NCI-H2107 (cell line): ENCODE data around the gene RGS7BP.

ENCODE experiments used
- DNase-seq: peaks from one replicate; lab custom pipeline; 2025; lab: John Stamatoyannopoulos, UW

RGS7BP gene

DNA sequence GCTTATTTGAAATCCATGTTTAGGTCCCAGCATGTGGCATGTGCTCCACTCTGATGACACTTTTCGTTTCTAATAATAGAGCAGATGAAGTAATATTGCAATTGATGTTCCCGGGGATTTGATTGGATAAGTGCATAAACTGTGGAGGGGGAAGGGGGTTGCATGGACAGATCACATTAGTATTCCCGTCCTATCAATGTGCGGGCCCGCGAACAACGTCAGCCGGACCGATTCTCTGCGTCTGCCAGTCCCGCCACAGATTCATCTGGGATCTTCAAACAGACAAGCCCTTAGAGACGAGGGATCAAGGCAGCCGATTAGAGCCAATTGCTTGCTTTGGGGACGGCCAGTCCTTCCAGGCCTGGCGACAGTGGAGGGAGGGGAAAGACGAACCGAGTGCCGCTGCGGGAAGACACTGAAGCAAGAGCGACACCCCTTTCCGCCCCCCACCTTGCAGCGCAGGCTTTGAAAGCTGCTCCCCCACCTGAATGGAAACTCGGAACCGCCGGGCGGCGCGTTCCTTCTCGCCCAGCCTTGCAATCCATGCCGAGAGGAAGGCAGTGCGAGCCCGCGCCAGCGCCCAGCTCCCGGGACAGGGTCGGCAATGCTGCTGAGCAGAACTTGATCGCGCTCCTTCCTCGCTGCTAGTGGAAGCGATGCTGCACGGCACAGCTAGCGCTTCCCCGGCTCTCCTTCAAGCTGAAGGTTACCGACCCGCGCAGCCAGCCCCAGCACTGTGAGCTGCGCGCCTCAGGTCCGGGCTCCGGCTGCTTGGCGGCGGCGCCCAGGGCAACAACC, at the start of gene RGS7BP:
TSS of gene RGS7BP (plus strand) at position 247 of the 798 bp plus-strand sequence. CDS start 610 bp downstream, outside the sequence.
- DNase-seq = no peak

DNA sequence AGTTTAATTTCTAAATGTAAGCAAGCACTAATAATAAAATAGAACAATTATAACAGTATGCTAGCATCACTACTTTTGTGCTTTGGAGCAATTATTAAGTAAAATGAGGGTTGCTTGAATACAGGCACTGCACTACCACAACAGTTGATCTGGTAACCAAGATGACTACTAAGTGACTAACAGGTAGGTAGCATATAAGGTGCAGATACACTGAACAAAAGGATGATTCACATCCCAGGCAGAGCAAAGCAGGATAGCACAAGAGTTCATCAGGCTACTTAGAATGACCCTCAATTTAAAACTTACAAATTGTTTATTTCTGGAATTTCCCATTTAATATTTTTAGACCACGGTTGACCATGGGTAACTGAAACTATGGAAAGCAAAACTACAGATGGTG, 48.0 kb upstream of the RGS7BP start:
- DNase-seq = no peak

DNA sequence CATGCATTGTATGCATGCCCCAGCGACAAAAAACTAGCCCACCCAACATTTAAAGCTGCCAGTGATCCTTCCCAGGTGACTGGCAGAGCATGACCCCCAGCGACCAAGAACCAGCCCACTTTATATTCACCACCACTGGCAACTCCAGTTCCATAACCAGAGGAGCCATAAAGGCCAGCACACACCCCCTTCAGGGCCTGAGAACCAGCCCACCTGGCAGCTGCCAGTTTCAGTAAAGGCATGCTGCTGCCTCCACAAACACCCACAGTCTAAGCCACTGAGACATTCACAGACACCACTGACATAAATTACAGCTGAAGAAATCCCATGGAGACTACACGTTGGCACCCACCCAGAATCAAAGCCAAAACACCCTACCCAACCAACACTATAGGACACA, 46.9 kb upstream of the RGS7BP start:
- DNase-seq = no peak

DNA sequence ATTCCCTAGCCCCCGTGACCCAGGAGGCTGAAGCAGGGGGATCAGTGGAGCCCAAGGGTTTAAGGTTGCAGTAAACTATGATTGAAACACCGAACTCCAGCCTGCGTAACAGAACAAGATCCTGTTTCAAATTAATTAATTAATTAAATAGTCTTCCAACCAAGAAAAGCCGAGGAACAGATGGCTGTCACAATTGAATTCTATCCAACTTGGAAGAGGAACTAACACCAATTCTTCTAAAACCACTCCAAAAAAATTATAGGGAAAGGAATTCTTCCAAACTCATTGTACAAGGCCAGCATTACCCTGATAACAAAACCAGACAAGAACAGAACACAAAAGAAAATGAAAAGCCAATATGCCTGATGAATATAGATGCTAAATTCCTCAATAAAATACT, 43.4 kb upstream of the RGS7BP start:
- no peak for DNase-seq

DNA sequence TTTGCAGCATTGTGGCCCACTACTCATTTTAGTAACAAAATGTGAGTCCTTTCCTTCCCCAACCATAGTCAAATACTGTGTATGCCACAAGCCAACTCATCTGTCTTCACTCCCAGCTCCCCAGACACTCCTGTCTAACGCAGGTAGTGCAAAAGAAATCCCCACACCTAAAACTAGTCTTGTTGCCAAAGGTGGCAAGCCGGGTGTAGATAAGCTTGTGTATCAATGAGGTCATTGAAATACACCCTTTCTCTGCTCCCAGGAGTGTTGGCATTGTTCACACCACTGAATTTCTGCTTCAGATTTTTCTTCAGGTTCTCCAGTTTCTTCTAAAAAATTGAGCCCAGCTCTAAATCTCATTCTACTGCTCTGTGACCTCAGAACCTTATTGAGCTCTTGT, 19.7 kb upstream of the RGS7BP start:
- DNase-seq = no peak

DNA sequence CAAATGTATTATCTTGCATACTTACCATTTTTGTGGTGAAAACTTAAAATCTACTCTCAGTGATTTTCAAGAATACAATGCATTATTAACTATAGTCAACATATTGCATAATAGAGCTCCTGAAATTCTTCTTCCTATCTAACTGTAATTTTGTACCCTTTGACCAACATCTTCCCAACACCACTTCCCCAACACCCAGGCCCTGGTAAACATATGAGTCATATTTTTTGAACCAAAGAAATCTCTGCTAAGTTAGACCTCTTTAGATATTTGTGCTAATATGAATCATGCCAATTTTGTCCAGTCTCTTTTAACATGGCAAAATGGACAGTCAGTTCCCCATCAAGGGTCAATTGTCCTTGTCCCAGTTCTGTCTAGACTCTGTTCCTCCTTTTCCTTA, 18.5 kb upstream of the RGS7BP start:
- no peak for DNase-seq

DNA sequence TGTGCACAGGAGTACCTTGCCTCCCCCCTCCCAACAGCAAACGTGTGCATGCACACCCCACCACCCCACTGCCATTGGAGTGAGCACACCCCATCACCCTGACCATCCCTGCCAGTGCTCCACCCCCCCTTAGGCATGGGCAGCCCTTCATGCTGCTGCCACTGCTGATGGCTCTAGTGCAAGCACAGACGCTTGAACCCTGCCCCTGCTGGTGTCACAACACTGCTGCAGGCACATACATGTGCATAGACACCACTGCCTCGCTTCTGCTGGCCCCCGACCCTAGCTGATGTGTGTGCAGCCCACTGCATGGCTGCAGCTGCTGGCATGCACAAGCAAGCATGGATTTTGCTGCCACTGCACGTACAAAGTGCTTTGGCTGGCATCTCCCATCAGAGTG, 16.0 kb upstream of the RGS7BP start:
- DNase-seq = no peak

DNA sequence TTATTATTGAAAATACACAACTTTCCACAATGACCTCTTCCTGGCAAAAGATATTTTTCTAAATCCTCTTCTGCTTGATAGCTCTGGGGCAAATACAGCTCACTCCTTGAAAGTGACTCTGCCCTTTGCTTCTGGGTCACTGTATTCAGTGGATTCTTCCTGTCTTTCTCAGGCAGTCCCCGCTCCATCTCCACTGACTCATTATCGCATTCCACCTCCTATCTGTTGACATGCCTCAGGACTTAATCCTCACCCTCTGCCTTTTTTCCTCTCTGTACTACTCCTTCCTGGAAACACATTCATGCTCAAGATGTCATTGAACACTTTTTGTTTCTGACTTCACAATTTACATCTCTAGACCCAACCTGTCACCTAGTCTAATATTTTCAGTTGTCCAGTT, 8.4 kb upstream of the RGS7BP start:
- no peak for DNase-seq

DNA sequence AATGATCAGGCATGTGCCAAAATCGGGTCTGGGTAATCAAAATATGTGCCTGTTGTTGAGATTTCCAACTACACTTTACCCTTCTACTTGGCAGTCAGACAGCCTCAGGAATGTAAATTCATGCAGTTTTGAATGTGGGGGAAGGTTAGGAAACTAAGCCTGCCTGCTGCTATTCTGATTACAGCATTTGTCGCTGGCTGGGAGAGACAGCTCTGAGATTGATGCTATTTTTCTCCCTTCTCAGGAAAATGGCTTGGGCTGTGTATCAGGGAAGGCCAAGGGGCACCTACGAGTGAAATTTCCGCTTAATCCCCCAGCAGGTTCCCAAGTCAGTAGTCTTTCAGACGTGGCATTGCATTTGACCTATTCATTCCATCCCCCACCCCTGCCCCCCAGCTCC, 3.6 kb upstream of the RGS7BP start:
- no peak for DNase-seq

DNA sequence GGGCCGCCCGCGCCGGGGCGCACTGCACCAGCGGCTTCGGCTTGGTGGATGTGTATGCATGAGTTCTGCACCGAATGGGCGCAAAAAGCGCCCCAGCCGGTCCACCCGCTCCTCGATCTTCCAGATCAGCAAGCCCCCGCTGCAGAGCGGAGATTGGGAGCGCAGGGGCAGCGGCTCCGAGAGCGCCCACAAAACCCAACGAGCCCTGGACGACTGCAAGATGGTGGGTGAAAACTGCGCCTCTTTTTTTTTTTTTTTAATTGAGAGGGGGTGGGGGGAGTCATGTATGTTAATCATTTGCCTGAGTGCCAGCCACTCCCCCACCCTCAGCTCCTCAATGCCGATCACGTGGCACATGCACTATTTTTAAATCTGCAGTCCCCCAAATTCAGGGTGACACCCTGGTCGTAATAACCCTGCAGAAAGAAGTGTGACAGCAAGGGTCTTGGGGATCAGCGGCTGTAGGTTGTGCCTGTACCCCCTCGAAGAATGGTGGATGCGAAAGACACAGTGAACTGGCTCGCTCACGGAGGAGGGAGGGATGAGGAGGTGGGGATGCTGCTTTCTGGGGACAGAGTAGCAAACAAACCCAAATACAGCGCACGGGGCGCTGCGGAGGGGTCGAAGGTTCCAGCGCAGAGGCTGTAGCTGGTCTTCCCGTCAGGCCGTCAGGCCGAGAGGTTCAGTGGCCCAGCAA, 900 bp downstream of the RGS7BP start:
- no peak for DNase-seq

DNA sequence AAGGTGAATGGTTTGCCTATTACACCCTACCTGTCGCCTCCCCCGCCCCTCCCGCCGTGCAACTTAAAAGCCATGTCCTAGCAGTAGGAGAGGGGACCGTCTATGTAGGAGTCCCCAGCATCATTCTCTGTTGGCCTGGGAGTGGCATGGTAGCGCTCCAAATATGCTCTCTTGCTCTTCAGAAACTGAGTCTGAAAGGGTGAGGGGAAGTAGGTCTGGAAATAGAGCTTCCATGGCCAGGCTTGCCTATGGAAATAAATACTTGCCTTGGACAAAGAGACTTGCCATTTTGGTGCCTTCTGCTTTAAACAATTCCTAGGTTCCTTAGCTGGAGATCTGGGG, 1.4 kb downstream of the RGS7BP start:
- no peak for DNase-seq

DNA sequence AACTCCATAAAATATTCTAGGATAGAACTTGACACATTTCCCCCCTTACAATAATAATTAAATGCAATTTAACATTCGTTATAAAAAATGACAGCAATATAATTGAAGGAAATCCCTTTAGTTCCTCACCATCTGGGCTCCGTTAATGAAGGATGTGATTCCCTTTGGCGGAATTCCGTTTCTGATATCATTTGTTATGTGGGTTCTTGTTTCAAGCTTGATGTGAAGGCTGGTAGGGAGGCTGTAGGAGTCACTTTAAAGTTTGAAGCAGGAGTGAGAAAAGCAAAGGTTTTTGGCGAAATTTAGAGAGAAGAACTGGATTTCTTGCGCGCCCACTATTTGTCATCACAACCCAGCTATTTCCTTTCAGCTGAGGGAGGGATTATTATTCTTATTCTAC, 4.0 kb downstream of the RGS7BP start:
- DNase-seq = no peak

DNA sequence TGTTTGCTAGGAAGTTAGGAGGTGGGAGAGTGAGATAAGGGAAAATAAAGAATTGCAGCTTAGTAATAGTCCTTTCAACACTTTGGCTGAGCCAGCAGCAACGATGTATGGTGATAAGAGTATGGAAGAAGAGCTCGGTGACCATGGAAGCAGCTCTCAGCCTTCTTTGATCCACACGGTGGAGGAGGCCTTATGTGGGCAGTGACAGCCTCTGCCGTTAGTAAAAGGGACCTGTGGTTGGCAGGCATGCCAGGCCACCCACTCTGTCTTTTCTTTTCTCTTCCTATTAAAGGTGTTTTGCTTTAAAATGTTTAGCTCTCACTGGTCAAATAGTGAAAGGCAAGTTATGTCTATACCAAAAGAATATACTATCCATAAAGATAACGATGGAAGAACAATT, 7.7 kb downstream of the RGS7BP start:
- DNase-seq = no peak

DNA sequence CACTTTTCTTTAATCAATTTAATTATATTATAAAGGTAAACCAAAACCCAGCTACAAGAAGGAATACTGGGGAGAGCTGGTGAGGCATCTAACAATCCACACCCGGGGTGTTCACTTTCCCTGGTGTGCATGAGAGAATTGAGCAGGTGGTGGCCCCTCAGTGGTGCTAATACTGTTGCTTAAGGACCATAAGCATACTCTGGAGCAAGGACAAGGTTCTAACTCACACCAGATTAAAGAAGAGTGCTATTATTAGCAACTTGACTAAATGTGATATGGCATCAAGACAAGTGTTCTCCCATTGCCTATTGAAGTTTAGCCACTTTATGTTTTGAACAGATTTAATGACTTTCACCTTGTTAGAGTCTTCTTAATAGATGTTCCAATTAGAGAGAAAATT, 8.8 kb downstream of the RGS7BP start:
- DNase-seq = no peak

DNA sequence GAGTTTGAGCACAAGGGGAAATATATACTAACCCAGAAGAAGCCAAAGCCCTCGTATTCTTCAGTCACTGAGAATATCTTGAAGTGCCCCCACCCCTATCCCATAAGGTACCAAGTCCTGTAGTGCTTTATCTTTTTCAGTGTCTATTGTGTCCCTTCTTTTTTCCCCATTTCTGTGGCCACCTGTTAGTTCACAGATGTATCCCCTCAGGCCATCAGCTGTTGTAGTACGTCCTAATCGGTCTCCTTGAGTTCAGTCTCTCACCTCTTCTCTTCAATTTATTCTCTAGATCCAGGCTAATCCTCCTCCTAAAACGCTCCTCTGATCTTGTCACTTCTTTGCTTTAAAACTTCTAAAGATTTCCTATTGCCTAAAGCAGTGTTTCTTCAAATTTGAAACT, 10.4 kb downstream of the RGS7BP start:
- no peak for DNase-seq

DNA sequence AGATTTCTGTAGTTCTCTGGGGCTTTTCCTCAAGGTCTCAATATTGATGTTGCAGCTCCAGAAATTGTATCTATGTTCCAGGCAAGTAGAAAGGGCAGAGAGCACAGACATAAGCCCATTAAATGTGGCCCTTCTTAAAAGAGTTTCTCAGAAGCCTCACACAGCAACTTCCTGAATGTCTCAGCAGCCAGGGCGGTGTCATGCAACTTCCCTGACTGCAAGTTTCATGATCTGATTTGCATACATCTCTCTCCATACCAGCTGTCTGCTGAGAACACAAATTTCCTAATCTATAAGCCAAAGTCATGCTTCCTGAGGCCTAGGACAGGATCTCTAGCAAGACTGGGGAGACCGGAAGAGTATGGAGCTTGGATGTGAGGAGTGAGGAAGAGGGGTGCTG, 13.0 kb downstream of the RGS7BP start:
- no peak for DNase-seq

DNA sequence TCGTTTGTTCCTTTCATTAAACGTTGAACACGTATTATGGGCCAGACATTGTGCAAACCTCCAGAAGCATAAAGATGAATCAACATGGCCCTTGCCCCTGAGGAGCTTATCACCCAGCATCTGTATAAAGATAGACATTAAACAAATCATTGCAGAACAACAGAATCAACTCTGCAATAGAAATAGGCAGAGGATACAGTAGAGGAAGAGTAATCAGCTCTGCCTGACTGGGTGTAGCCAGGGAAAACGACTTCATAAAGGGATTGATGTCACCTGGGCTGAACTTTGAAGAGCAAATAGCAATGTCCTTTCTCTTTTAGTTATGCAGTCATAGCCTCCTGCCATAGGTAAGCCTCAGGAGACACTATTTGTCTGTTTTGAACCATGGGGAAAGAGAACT, 13.4 kb downstream of the RGS7BP start:
- DNase-seq = no peak

DNA sequence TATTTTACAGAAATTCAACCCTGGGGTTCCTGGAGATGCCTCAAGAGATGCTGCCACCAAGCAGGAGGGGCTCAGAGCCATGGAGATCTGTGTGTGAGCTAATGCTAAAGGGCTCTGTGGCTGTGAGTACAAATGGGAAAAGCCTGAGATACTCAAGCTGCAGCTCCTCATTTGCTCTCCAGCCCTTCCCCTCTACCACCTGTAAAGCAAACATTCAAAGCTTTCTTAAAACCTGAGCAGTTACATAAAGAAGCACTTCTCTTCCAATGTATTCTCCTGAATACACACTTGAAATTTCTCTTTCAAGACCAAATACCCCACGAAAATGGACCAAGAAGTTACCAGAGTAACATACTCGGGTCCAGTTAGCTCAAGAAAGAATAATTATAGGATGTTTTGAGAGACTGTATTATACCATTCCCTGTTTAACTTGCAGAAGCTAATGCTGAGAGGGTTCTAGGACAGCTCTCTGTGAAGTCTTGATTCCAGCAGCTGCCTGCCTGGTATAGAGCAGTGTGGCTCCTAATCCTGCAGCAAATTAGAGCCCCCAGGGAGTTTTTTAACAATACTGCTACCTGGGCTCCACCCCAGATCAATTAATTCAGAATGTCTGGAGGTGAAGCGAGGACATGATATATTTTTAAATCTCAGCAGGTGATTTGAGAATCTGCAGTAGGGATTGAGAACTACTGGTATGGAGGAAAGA, 21.1 kb downstream of the RGS7BP start:
- DNase-seq = no peak

DNA sequence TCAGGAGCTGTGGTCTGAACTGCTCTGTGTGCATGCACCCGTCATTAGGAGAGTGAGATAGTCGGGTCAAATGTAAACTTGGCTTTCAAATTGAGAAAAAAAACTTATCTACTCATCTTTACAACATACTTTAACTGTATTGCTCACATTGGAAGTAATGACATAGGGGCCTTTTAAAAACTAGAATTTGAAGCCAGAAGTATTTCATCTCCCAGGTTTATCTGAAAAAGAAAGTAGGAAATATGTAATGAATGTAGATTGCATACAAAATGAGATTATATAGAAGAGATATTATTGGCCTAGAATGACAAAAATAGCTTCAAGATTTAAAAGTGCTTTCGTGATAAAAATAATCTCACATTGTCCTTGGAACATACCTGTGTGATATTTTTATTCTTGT, 24.3 kb downstream of the RGS7BP start:
- DNase-seq = no peak

DNA sequence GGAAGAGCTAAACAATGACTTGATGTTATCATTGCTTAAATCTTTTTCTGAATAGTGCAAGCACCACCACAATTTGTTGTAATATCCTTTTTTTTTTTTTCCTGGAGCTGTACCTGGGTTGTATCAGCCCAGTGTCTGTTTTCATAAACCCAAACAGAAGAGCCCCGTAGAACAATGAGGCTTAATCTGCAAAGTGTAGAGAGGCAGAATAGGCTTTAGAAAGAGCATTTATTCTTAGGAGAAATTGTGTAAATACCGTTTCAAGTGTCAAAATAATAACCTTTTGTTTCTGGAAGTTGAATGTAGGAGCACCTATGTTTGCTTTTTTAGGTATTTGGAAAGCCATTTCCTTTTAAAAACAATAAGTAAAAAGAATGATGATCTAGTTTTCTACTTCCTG, 26.4 kb downstream of the RGS7BP start:
- DNase-seq = no peak

DNA sequence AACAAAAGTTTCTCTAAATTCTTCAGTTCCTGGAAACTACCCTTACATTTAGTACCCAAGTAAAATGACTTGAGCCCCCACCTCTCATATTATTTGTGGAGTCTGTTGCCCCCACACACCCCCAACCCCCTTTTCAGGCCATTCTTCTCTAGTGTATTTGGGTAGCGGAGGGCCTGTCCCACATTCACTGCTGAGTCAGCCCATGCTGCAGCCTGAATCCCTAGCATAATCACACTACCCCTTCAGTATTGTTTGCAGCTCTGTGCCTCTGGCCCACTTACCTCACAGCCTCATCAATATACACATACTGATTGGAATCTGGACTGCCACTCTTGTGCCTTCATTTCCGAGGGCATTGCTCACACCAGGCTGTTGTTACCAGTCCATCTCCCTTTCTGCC, 26.8 kb downstream of the RGS7BP start:
- no peak for DNase-seq

DNA sequence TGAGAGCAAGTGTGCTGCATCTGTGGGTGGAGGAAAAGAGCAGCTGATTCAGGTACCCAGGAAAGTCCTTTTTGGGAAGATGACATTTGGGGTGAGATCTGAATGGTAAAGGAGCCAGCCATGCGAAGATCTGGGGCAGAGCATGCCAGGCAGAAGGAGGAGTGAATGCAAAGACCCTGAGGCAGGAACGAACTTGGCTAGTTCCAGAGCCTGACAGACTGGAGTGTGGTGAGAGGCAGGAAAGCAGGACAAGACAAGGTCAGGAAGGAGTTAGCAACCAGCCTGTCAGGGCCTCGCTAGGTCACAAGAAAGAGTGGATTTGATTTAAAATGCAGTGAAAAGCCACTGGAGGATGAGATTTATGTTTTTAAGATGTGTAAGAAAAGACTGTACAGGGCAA, 28.2 kb downstream of the RGS7BP start:
- DNase-seq = no peak

DNA sequence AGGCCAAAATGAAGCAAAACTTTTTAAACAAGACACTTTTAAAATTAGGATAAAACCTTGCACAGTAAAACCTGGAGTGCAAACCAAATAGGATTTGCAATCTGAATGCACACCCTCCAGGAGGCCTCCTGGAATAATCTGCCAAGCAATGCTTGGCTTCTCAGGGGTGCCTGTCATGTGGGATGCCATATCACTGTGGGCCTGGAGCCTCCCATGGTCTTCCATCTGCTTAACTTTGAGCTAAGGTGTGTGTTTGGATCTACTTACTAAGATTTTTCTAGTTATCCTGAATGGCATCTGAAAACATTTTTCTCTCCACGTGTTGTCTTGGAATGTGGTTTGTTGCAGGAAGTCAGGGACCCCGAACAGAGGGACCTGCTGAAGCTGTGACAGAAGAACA, 52.1 kb downstream of the RGS7BP start:
- DNase-seq = no peak
